Mesangial cell (primary cell): ENCODE data around the gene ACOX1. TPM values are rescaled to one million over a fixed set of nuclear protein-coding genes. Genes with fewer than 3 reads are reported as not detected.

Experiments used
- total RNA-seq: library from RNA; depleted of rRNA; stranded (reverse); fragments of >200 nt; gene quantifications from 2 replicates; pipeline ENCODE4 v1.2.3, GENCODE V29; 2015

Gene ACOX1
- 24.0 and 30.6 TPM in 2 replicates for total RNA-seq

DNA sequence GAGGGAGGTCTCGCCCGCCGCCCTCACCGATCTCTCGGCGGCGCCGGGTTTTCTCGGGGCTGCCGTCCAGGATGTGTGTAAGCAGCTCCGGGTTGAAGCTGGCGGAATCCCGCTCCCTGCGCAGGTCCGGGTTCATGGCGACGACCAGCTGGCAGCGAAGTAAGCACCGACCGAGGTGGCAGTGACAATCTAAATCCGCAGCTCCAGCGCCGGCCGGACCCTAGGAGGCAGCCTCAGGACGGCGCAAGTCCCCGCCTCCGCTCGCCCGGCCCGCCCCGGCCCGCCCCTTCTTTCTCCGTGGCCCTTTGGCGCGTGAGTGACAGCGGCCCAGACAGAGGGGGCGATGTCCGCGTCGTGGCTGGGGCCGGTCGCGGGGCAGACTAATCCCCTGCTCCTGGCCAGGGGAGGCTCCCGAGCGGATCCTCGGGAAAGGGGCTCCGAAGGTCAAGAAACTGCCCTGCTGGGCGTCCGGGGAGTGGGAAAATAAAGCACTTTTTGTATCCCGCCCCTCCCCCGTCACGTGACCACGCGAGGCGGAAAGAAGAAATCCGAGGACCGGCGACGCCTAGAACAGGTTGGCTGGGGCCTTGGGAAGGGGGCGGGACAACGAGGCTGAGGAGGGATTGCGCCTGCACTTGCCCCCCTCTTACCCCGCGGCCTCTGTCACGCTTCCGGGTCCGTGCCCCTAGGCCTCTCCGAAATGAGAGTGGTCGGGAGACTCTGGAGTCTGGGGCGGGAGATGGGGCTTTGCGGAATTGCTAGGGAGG is at the start of gene ACOX1, which contains the start of gene TEN1:
TSS of gene ACOX1 (minus strand) at position 229 of the 767 bp plus-strand sequence. CDS start at position 136, 93 bp downstream.
TSS of gene TEN1 (plus strand) at position 303 of the 767 bp plus-strand sequence. CDS start 6,953 bp downstream, outside the sequence.

GRCh38 chr17:76027159-76027839 is 48.3 kb upstream of the ACOX1 start, which contains the start of gene EVPL:
Gene EVPL, minus strand, starts transcription at chr17:76027306. Its CDS starts 108 bp downstream, at chr17:76027198.

GRCh38 chr17:76000755-76001521 is 22.0 kb upstream of the ACOX1 start, which contains the start of gene CDK3:
Gene CDK3, plus strand, starts transcription at chr17:76000855. Its CDS starts 571 bp downstream, at chr17:76001426.

DNA sequence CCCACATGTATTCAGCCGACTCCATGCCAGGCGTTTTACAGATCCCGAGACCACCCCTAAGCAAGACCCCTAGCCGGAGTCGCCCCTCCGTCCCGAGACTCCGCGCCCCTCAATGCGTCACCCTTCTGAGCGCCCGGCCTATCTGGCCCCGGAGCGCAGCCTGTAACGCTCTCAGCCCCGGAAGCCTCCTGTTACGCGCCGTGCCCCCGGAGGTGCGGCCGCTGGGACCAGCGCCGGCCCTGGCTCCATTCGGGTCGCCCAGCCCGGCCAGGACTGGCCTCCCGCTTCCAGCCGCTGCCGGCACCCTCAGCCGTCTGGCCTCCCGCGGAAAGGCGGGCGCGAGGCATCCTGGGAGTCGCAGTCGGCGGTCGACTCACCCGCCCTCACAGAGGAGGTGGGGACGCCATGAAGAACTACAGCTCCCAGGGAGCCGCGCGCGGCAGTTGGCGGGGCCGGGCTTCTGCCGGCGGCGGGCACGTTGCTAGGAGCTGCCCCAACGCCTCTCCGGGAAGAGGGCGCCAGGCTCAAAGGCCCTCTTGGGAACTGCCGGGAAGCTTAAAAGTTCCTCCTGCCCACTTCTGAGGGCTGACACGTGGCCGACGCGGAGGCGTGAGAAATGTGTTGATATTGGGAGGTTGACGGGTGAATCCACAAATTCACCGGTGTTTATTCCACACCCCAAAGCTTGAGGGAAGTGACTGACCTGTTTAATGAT is 38.1 kb downstream of the ACOX1 start, which contains the start of gene FBF1:
TSS of gene FBF1 (minus strand) at position 316 of the 715 bp plus-strand sequence. CDS start 2,893 bp downstream, outside the sequence.

DNA sequence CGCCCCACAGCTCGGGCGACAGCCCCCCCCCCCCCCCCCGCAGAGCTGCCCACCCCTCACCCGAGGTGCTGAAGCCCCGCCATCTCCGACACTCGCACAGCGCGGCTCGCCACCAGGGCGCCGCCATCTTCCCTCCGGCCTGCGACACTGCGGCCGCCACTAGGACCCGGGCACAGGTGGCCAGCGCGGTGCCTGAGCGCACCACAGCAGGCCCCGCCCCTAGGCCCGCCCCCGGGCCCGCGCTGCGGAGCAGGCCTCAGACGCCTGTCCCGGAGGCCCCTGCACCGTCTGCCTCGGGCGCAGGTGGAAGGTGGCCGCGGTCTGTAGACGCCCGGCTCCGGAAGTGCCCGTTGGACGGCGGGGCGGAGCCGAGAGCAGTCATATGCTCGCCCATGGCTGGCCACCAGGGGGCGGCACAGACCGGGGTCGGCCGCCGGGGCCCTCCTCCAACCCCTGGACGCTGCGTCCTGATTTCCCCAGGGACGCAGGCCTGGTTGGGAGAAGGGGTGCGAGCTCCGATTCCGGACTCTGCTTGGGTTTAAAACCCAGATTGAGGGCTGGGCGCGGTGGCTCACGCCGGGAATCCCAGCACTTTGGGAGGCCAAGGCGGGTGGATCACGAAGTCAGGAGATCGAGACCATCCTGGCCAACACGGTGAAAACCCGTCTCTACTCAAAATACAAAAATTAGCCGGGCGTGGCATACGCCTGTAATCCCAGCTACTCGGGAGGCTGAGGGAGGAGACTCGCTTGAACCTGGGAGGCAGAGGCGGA is 74.0 kb downstream of the ACOX1 start, which contains the start of gene MRPL38:
TSS of gene MRPL38 (minus strand) at position 136 of the 773 bp plus-strand sequence. CDS start at position 127, 9 bp downstream.

DNA sequence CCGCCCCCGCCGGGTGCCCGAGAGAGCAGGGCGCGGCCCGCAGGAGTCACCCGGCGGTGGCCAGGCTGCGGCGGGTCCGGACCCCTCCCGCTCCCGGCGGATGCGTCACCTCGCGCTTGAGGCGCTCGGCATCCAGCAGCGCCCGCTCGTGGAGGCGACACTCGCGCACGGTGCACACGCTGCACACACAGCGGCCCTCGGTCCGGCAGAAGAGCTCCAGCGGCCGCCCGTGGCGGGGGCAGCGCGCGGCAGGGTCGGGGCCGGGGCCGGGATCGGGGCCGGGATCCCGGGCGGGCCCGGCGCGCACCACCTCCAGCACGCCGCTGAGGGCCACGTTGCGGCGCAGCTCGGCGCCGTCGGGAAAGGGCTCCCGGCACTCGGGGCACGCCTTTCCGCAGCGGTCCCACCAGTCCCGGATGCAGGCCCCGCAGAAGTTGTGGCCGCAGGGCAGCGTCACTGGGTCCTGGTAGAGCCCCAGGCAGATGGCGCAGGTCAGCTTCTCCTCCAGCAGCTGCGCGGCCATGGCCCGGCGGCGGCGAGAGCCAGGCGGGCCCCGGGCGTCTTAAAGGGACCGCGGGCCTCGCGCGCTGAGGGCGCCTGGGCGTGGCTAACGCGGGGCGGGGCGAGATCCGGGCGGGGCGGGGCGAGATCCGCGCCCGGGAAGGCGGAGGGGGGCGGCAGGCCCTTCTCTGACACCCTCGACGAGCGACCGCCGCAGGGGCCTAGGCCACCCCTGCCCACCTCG is 82.4 kb downstream of the ACOX1 start, which contains the start of gene TRIM65:
TSS of gene TRIM65 (minus strand) at position 537 of the 745 bp plus-strand sequence. CDS start at position 523, 14 bp downstream.

Other genes starting within 250 kb of the ACOX1 start
- 58.3 and 61.6 TPM in 2 replicates for gene GALK1, start 214.0 kb downstream of the ACOX1 start, total RNA-seq
- gene UNK, start 194.4 kb downstream of the ACOX1 start, total RNA-seq, result 17.5 and 23.6 TPM in 2 replicates
- gene UNC13D, start 134.8 kb downstream of the ACOX1 start, total RNA-seq, result 5.1 and 15.7 TPM in 2 replicates
- 55.2 and 85.8 TPM in 2 replicates for gene WBP2, start 123.8 kb downstream of the ACOX1 start, total RNA-seq
- 32.8 and 41.4 TPM in 2 replicates for gene TRIM47, start 100.6 kb downstream of the ACOX1 start, total RNA-seq
- 29.5 and 32.6 TPM in 2 replicates for gene TRIM65, start 82.2 kb downstream of the ACOX1 start, total RNA-seq
- 45.3 and 52.8 TPM in 2 replicates for gene MRPL38, start 74.3 kb downstream of the ACOX1 start, total RNA-seq
- gene FBF1, start 38.1 kb downstream of the ACOX1 start, total RNA-seq, result 6.6 and 8.0 TPM in 2 replicates
- 23.0 and 36.8 TPM in 2 replicates for gene TEN1, start 74 bp upstream of the ACOX1 start, total RNA-seq
- gene CDK3, start 21.7 kb upstream of the ACOX1 start, total RNA-seq, result 2.4 and 2.9 TPM in 2 replicates
- gene EVPL, start 48.1 kb upstream of the ACOX1 start, total RNA-seq, result 11.7 and 21.4 TPM in 2 replicates
- 33.8 and 41.1 TPM in 2 replicates for gene SRP68, start 93.4 kb upstream of the ACOX1 start, total RNA-seq
- 0.16 and 1.3 TPM in 2 replicates for gene GALR2, start 95.6 kb upstream of the ACOX1 start, total RNA-seq
- gene ZACN, start 100.0 kb upstream of the ACOX1 start, total RNA-seq, result not detected in 2 replicates
- 64.9 and 77.6 TPM in 2 replicates for gene EXOC7, start 124.6 kb upstream of the ACOX1 start, total RNA-seq
- gene FOXJ1, start 162.1 kb upstream of the ACOX1 start, total RNA-seq, result 0.81 and 5.8 TPM in 2 replicates